Subcutaneous adipose tissue (tissue), 4 donors: ENCODE measurements around the gene FAM193B. TPM values are rescaled to one million over a fixed set of nuclear protein-coding genes. Genes with fewer than 3 reads are reported as not detected.

Source experiments
- total RNA-seq, 4 donors: library from RNA; depleted of rRNA; stranded (reverse); fragments of >200 nt; gene quantifications; one replicate each; pipeline ENCODE4 v1.1.0, GENCODE V29; 2016
- TF ChIP-seq, protein P1 (sequence below): fragments of 450-650 bp; IDR thresholded peaks from one replicate; pipeline ENCODE4 v1.5.1; 2016; ENCODE audit warnings: low read depth, mild to moderate bottlenecking, control low read depth, antibody characterized with exemption, moderate library complexity

Gene FAM193B
- total RNA-seq, 4 donors from 2014 or later, result 25.8 to 95.5 (median 35.5) TPM

GRCh38 chr5:177496070-177496726 lies 58.2 kb downstream of the FAM193B start:
- TF ChIP-seq, protein P1, sequence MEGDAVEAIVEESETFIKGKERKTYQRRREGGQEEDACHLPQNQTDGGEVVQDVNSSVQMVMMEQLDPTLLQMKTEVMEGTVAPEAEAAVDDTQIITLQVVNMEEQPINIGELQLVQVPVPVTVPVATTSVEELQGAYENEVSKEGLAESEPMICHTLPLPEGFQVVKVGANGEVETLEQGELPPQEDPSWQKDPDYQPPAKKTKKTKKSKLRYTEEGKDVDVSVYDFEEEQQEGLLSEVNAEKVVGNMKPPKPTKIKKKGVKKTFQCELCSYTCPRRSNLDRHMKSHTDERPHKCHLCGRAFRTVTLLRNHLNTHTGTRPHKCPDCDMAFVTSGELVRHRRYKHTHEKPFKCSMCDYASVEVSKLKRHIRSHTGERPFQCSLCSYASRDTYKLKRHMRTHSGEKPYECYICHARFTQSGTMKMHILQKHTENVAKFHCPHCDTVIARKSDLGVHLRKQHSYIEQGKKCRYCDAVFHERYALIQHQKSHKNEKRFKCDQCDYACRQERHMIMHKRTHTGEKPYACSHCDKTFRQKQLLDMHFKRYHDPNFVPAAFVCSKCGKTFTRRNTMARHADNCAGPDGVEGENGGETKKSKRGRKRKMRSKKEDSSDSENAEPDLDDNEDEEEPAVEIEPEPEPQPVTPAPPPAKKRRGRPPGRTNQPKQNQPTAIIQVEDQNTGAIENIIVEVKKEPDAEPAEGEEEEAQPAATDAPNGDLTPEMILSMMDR, result no peak

DNA sequence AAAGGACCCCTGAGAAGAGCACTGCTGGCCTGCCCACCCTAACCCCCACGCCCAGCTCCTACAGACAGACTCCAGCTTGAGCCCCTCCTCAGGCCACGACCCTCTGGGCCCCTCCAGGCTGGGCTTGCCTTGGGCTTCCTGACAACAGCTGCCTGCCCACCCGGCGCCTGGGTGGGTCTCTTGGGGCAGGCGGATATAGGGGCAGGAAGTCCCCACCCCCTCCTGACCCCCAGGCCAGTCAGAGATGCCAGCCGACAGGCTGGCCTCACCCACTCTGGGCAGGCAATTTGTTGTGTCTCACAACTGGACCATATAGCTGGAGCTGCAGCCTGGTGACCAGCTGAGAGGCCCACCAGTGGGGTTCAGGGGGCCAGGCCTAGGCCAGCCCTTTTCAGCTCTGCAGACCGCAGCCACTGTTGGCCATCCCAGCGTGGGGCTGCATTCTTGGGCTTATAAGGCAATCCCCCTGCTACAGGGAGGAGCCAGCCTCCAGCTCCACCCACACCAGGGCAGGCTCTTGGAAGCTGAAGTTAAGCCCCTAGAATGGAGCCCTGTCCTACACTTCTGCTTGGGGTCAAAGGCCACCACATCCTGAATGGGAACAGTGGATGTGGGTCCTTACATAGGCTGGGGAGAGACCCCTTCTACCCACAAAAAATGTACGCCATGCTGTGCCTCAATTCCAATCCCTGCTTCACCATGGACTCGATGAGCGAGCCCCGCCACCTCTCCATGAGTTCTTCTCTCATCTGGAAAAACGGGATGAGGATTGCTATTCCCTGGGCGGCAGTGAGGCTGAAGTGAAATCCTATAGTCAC lies 58.9 kb downstream of the FAM193B start:
- TF ChIP-seq, protein P1, result no peak

DNA sequence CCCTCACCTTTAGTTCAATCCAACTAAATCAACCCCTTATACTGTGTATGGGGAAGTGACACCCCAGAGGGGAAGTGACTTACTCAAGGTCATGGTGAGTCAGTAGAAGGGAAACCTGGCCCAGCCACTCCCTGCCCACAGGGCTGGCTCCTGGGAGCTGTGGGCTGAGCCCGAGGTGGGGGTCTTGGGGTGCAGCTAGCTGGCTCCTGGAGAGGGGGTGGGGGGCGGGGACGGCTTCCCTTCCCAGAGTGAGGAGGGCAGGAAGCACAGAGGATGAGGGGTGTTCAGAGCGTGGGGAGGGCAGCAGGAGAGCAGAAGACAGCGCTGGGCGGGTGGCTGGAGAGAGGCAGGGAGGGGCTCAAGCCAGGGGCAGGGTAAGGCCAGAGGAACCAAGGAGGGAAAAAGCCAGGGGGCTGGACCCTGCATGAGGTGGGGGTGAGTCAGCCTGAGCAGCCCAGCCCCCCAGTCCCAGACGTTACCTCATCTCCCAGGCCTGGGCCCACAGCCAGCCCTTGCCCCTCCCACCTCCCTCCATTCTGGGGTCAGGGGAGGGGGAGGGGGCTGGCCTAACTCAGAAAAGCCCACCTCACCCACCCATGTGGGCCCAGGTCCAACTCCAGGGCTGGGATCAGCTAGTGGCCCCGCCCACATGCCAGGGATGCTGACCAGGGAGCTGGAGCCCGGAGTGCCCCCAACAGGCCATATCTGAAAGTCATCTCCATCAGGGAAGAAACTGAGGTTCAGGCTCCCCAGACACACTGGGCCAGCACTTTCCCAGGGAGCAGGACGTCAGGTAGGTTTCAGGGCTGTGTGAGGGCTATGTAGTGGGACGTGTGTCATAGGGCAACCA lies 59.8 kb downstream of the FAM193B start:
- TF ChIP-seq, protein P1, result no peak

GRCh38 chr5:177493795-177494345 lies 60.5 kb downstream of the FAM193B start:
- TF ChIP-seq, protein P1, result no peak

DNA sequence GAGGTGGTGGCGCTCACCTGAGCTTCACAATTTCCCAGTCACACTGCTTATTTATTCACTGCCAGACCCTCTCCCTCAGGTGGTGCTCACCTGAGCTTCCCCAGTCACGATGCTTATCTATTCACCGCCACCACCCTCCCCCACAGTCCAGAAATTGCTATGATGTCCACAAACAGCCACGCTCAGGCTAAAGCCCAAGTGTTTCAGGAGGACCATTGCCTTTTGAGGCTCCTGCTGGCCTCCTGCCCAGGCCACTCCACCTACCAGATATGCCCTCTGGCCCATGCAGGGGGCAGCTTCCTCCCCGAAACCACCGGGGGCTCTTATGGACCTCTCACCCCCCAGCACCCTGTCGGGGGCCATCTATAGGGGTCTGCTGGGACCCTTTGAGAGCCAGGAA lies 61.5 kb downstream of the FAM193B start:
- TF ChIP-seq, protein P1, result no peak

DNA sequence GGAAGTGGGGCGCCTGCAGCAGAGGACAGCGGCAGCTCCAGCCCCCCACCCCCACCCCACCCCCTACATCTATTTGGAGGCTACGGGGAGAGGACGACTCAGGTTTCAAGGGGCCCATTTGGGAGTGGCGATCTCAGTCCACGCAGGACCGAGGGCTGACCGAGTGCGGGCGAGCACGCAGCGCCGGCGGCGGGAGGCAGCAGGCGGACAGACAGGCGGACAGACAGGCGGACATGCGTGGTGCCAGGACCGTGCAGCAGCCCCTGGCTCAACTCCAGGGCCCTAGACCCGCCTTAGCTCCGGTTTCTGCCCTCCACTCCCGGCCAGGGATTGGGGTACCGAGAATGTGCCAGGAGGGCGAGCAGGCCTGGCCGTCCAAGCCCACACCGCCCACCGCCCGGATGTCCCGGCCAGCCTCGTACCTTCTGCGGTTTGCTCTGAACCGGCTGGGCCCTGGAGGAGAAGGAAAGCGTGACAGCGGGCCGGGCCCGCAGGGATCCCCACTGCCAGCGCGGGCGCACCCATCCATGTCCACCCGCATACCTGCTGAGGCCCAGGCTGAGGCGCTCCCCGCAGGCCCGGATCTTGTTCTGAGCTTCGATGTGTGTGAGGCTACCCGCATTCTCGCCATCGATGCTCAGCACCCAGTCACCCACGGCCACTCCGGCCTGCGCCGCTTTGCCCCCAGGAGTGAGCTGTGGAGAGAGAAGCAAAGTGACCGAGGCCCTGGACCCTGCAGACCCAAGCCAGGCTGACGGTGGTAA lies 62.2 kb downstream of the FAM193B start:
- TF ChIP-seq, protein P1, result no peak
